ENCODE measurements around the gene ATG7.

Gene ATG7

DNA sequence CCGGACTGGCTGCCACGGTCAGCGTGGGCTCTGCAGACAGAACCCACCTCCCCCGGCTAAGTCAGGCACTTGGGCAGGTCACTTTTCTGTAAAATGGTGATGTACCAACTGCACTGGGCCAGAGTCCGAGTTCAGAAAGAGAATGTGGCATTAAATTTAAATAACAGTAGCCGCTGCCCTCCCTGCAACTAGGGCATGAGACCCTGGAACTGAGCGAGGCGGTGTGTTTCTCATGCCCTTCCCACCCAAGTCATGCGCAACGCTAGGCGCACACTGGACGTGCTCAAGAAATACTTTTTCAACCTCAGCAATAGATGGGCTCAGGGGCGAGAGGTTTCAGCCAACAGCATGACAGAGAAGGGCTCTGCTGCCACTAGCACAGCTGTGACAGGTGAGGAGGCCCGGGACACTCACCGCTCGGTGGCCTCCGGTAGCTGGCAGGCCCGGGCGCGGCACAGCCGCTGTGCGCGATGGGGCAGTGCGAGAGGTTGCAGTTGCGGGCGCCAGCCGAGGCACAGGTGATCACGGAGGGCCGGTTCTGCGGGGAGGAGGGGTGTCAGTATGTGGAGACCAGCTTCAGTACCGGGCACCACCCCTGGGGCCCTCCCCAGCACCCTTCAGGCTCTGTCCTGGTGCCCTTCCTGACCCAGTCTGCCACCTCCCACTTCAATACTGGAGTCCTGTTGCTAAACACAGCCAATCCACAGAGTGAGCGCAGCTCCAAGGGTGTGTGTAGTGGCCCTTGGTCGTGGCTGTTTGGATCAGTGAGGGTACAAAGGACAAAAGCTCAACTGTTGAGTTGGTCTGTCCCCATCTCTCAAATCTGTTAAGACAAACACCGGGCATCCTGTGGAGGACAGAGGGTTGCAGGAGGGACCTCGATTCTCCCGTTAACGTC, 287.0 kb downstream of the ATG7 start:
- TF ChIP-seq SUZ12 (IDR thresholded peaks at IDR 0.05; ENCODE audit: extremely low read depth, insufficient read depth, insufficient read length), result no peak
- TF ChIP-seq ZNF274 (IDR thresholded peaks at IDR 0.05; ENCODE audit: low read depth, low read length), result no peak
- no peak for TF ChIP-seq YY1 (IDR thresholded peaks at IDR 0.05; ENCODE audit: insufficient read depth, insufficient read length)
- H3K9ac ChIP-seq (ENCODE audit: insufficient read length, low read depth), result no peak overlapping the region
- H3K27me3 ChIP-seq (ENCODE audit: insufficient read depth, insufficient read length), result no peaks in the 10 kb centered on the region
- DNase-seq (ENCODE audit: low read depth, low spot score), result no peak
- H3K4me3 ChIP-seq (ENCODE audit: insufficient read length, low read depth), result no peak overlapping the region
- no peaks in the 10 kb centered on the region for H3K9me3 ChIP-seq (ENCODE audit: insufficient read depth, low read length)
- peaks cover 90% of the 10 kb centered on the region for H3K36me3 ChIP-seq (ENCODE audit: insufficient read depth, insufficient read length, low read length)
- H3K4me1 ChIP-seq (ENCODE audit: insufficient read depth, insufficient read length), result peaks cover 28% of the 10 kb centered on the region

DNA sequence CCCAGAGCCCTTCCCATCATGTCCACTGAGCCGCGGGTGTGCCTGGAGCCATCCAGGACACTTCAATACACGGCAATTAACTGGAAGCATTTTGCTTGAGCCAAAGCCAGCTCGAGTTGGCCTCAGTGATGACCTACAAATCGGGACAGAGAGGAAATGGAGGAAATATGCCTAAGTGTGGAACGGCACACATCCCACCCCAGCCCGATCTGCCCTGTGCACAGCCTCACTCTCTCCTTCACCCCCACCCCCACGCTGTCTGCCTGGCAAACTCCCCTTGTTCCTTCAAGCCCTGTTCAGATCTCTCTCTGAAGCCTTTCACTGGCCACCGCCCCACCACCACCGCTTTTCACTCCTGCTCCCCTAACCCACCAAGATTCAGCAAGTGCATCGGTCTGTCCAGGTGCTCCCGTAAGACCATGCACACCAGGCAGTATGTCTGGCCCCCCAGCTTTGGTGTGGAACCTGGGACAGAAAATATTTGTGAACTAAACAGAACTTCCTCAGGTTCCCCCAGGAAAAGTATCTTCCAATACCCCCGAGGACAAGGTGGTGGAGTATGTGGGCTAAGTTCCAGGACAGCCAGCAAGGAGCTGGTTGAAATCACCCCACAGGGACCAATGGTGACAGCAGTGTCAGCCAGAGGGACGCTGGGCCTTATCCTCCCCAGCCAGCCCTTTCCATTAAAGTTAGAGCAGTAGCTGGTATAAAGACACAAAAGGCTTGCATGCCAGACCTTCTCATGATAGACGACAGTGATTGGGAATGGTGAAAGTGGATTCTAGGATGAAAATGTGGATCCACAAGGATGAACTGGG, 287.8 kb downstream of the ATG7 start:
- no peak for TF ChIP-seq SUZ12 (IDR thresholded peaks at IDR 0.05; ENCODE audit: extremely low read depth, insufficient read depth, insufficient read length)
- no peak for TF ChIP-seq ZNF274 (IDR thresholded peaks at IDR 0.05; ENCODE audit: low read depth, low read length)
- TF ChIP-seq YY1 (IDR thresholded peaks at IDR 0.05; ENCODE audit: insufficient read depth, insufficient read length), result no peak
- Histone ChIP-seq H3K4me1 (ENCODE audit: insufficient read depth, insufficient read length) (peaks cover 28% of the 10 kb centered on the region), H3K9ac (ENCODE audit: insufficient read length, low read depth) (no peak overlapping the region), H3K4me3 (ENCODE audit: insufficient read length, low read depth) (no peak overlapping the region), H3K27me3 (ENCODE audit: insufficient read depth, insufficient read length) (no peaks in the 10 kb centered on the region), H3K36me3 (ENCODE audit: insufficient read depth, insufficient read length, low read length) (peaks cover 87% of the 10 kb centered on the region), H3K9me3 (ENCODE audit: insufficient read depth, low read length) (no peaks in the 10 kb centered on the region)
- DNase-seq (ENCODE audit: low read depth, low spot score), result no peak

DNA sequence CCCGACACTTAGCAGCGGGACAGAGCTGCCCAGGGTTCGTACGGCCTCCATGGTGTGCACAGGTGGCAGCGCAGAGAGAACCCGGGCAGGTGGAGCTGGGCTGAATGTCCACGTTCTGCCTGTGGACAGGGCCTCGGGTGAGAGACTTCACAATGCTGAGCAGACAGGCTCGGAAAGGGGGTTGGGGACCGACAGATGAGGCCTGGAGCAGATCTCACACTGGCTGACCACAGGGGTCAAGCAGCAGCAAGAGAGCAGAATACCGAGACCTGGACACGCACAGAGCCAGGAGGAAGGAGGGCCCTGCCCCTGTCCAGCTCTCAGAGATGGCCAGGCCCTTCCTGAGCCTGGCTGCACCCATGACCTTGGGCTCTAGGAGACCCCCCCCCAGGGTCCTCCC, 288.5 kb downstream of the ATG7 start:
- peaks cover 87% of the 10 kb centered on the region for H3K36me3 ChIP-seq (ENCODE audit: insufficient read depth, insufficient read length, low read length)
- no peak for DNase-seq (ENCODE audit: low read depth, low spot score)
- TF ChIP-seq YY1 (IDR thresholded peaks at IDR 0.05; ENCODE audit: insufficient read depth, insufficient read length), result no peak
- TF ChIP-seq ZNF274 (IDR thresholded peaks at IDR 0.05; ENCODE audit: low read depth, low read length), result no peak
- TF ChIP-seq SUZ12 (IDR thresholded peaks at IDR 0.05; ENCODE audit: extremely low read depth, insufficient read depth, insufficient read length), result no peak
- H3K4me1 ChIP-seq (ENCODE audit: insufficient read depth, insufficient read length), result peaks cover 28% of the 10 kb centered on the region
- H3K9ac ChIP-seq (ENCODE audit: insufficient read length, low read depth), result no peak overlapping the region
- no peak overlapping the region for H3K4me3 ChIP-seq (ENCODE audit: insufficient read length, low read depth)
- H3K9me3 ChIP-seq (ENCODE audit: insufficient read depth, low read length), result no peaks in the 10 kb centered on the region
- no peaks in the 10 kb centered on the region for H3K27me3 ChIP-seq (ENCODE audit: insufficient read depth, insufficient read length)

DNA sequence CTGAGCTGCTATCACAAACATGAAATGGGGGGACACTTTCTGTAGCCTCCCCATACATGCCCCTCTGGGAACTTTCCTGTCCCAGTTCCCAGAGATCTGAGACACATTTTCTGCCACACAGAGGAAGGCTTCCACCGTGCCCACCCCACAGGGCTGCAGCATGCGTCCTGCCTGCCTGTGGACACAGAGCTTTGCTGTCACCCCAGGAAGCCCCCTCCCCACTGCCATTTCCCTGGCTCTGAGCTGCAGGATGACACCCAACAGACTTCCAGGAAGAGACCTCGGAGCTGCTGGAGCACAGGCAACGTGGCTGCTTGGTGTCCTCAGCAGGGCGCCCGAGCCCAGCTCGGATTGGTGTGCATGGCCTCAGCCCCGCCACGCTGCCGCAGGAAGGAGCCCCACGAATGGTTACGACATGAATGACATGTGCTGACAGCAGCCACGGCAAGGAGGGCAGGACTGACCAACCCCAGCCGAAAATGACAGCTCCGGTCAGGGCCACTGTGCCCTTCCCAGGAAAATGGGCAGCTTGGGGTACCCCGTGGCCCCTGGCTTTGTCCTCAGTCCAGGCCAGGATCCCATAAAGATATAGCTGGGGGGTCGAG, 290.2 kb downstream of the ATG7 start:
- H3K36me3 ChIP-seq (ENCODE audit: insufficient read depth, insufficient read length, low read length), result peaks cover 90% of the 10 kb centered on the region
- DNase-seq (ENCODE audit: low read depth, low spot score), result no peak
- TF ChIP-seq YY1 (IDR thresholded peaks at IDR 0.05; ENCODE audit: insufficient read depth, insufficient read length), result no peak
- no peak for TF ChIP-seq ZNF274 (IDR thresholded peaks at IDR 0.05; ENCODE audit: low read depth, low read length)
- TF ChIP-seq SUZ12 (IDR thresholded peaks at IDR 0.05; ENCODE audit: extremely low read depth, insufficient read depth, insufficient read length), result no peak

GRCh38 chr3:11563159-11563864, 291.1 kb downstream of the ATG7 start:
- no peaks in the 10 kb centered on the region for H3K9me3 ChIP-seq (ENCODE audit: insufficient read depth, low read length)
- H3K36me3 ChIP-seq (ENCODE audit: insufficient read depth, insufficient read length, low read length), result peaks cover 90% of the 10 kb centered on the region
- DNase-seq (ENCODE audit: low read depth, low spot score), result no peak
- no peak overlapping the region for H3K4me3 ChIP-seq (ENCODE audit: insufficient read length, low read depth)
- TF ChIP-seq ZNF274 (IDR thresholded peaks at IDR 0.05; ENCODE audit: low read depth, low read length) (no peak), YY1 (IDR thresholded peaks at IDR 0.05; ENCODE audit: insufficient read depth, insufficient read length) (no peak), SUZ12 (IDR thresholded peaks at IDR 0.05; ENCODE audit: extremely low read depth, insufficient read depth, insufficient read length) (no peak)
- H3K4me1 ChIP-seq (ENCODE audit: insufficient read depth, insufficient read length), result peaks cover 19% of the 10 kb centered on the region
- H3K27me3 ChIP-seq (ENCODE audit: insufficient read depth, insufficient read length), result no peaks in the 10 kb centered on the region
- H3K9ac ChIP-seq (ENCODE audit: insufficient read length, low read depth), result peak overlapping the region; percentile 18

More for the DNA sequence above, 290.2 kb downstream of the ATG7 start:
- Histone ChIP-seq H3K4me1 (ENCODE audit: insufficient read depth, insufficient read length) (peaks cover 23% of the 10 kb centered on the region), H3K9ac (ENCODE audit: insufficient read length, low read depth) (peak overlapping the region; percentile 18), H3K27me3 (ENCODE audit: insufficient read depth, insufficient read length) (no peaks in the 10 kb centered on the region), H3K9me3 (ENCODE audit: insufficient read depth, low read length) (no peaks in the 10 kb centered on the region), H3K4me3 (ENCODE audit: insufficient read length, low read depth) (no peak overlapping the region)

DNA sequence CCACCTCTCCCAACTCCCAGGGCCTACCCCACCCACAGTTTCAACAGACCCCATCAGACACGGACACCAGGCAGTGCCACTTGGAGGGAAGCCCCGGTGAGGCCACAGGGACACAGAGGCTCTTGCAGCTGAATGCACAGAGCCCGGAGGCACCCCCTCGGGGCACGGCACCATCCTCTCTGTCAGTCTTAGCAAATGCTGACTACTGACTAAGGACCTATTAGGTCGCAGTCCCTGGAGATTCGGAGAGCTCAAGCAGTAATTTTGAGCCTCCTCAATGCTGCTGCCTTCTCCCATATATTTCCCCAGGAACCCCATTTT, 291.6 kb downstream of the ATG7 start:
- Histone ChIP-seq H3K9me3 (ENCODE audit: insufficient read depth, low read length) (no peaks in the 10 kb centered on the region), H3K27me3 (ENCODE audit: insufficient read depth, insufficient read length) (no peaks in the 10 kb centered on the region), H3K9ac (ENCODE audit: insufficient read length, low read depth) (no peak overlapping the region), H3K4me1 (ENCODE audit: insufficient read depth, insufficient read length) (peaks cover 17% of the 10 kb centered on the region), H3K4me3 (ENCODE audit: insufficient read length, low read depth) (no peak overlapping the region), H3K36me3 (ENCODE audit: insufficient read depth, insufficient read length, low read length) (peaks cover 86% of the 10 kb centered on the region)
- no peak for DNase-seq (ENCODE audit: low read depth, low spot score)
- TF ChIP-seq ZNF274 (IDR thresholded peaks at IDR 0.05; ENCODE audit: low read depth, low read length) (no peak), YY1 (IDR thresholded peaks at IDR 0.05; ENCODE audit: insufficient read depth, insufficient read length) (no peak), SUZ12 (IDR thresholded peaks at IDR 0.05; ENCODE audit: extremely low read depth, insufficient read depth, insufficient read length) (no peak)
